RPMI8226 (cell line): Measurements from ENCODE around the gene SMC1B.
"Not testable (repeated sequence)": the region's sequence is repeated elsewhere in the genome, so short reads cannot be mapped to it uniquely, and the experiment has no call there.

Experiments
- DNase-seq: peaks from one replicate; pipeline ENCODE4 v3.0.0-alpha.2; 2015

The SMC1B gene

GRCh38 chr22:45420011-45420410 lies 6.6 kb upstream of the SMC1B start:
- no peak for DNase-seq

GRCh38 chr22:45418770-45419138 lies 5.4 kb upstream of the SMC1B start:
- DNase-seq = no peak

- no peak for DNase-seq
These were observed 4.8 kb upstream of the SMC1B start for GRCh38 chr22:45418056-45418769.

- no peak for DNase-seq
These were observed 409 bp downstream of the SMC1B start for GRCh38 chr22:45413013-45413367.

GRCh38 chr22:45407793-45408192 lies 5.6 kb downstream of the SMC1B start:
- DNase-seq = no peak

- DNase-seq = no peak
These were observed 10.9 kb downstream of the SMC1B start for GRCh38 chr22:45402466-45402985.

- DNase-seq = no peak
These were observed 13.5 kb downstream of the SMC1B start for GRCh38 chr22:45399712-45400445.

GRCh38 chr22:45398214-45398613 lies 15.2 kb downstream of the SMC1B start:
- DNase-seq = peak; percentile 30

GRCh38 chr22:45397806-45398205 lies 15.6 kb downstream of the SMC1B start:
- no peak for DNase-seq

GRCh38 chr22:45389546-45389945 lies 23.9 kb downstream of the SMC1B start:
- DNase-seq = no peak

GRCh38 chr22:45381348-45381747 lies 32.1 kb downstream of the SMC1B start:
- no peak for DNase-seq

- no peak for DNase-seq
These were observed 36.7 kb downstream of the SMC1B start for GRCh38 chr22:45376703-45377102.

GRCh38 chr22:45376009-45376408 lies 37.4 kb downstream of the SMC1B start:
- DNase-seq = no peak

GRCh38 chr22:45373592-45373991 lies 39.8 kb downstream of the SMC1B start:
- DNase-seq = not testable (repeated sequence)

GRCh38 chr22:45366713-45367112 lies 46.7 kb downstream of the SMC1B start:
- DNase-seq = no peak

- no peak for DNase-seq
These were observed 53.8 kb downstream of the SMC1B start for GRCh38 chr22:45359627-45360026.

GRCh38 chr22:45358127-45358526 lies 55.3 kb downstream of the SMC1B start:
- DNase-seq = no peak

GRCh38 chr22:45357490-45357889 lies 55.9 kb downstream of the SMC1B start:
- DNase-seq = no peak

GRCh38 chr22:45353786-45354185 lies 59.6 kb downstream of the SMC1B start:
- DNase-seq = no peak

- DNase-seq = not testable (repeated sequence)
These were observed 60.6 kb downstream of the SMC1B start for GRCh38 chr22:45352757-45353156.

- no peak for DNase-seq
These were observed 61.4 kb downstream of the SMC1B start for GRCh38 chr22:45351956-45352355.

- DNase-seq = no peak
These were observed 63.5 kb downstream of the SMC1B start for GRCh38 chr22:45349916-45350315.

GRCh38 chr22:45344334-45344733 lies 69.1 kb downstream of the SMC1B start:
- DNase-seq = no peak

- DNase-seq = no peak
These were observed 70.3 kb downstream of the SMC1B start for GRCh38 chr22:45343143-45343542.

- DNase-seq = no peak
These were observed 71.9 kb downstream of the SMC1B start for GRCh38 chr22:45341498-45341897.
